Activated T-cell treated with anti-CD3 and anti-CD28 coated beads, Interleukin-2, amount 50 U/mL, for 48 hours (primary cell): Measurements from ENCODE around the gene CHI3L2.

ENCODE experiments used
- DNase-seq, 2 experiments: peaks; one replicate each; pipeline ENCODE4 v3.0.0-alpha.2; 2020

CHI3L2 gene

GRCh38 chr1:111256988-111257658 lies 29.6 kb downstream of the CHI3L2 start:
- no peak for DNase-seq

- no peak for DNase-seq
Measured at GRCh38 chr1:111267801-111268508, 40.4 kb downstream of the CHI3L2 start.

- DNase-seq, result no peak
Measured at GRCh38 chr1:111269825-111270406, 42.4 kb downstream of the CHI3L2 start.

GRCh38 chr1:111270771-111271463 lies 43.4 kb downstream of the CHI3L2 start:
- DNase-seq, result peak; percentile 30 to 34

- no peak for DNase-seq
Measured at GRCh38 chr1:111271464-111271801, 43.9 kb downstream of the CHI3L2 start.

- no peak for DNase-seq
Measured at GRCh38 chr1:111272081-111272480, 44.6 kb downstream of the CHI3L2 start.

GRCh38 chr1:111274653-111275052 lies 47.1 kb downstream of the CHI3L2 start:
- no peak for DNase-seq

GRCh38 chr1:111275079-111275478 lies 47.6 kb downstream of the CHI3L2 start:
- DNase-seq, result peak; percentile 54 to 67

- no peak for DNase-seq
Measured at GRCh38 chr1:111275780-111276433, 48.4 kb downstream of the CHI3L2 start.

GRCh38 chr1:111279144-111279543 lies 51.6 kb downstream of the CHI3L2 start:
- DNase-seq, result peak in 1 of 2 experiments; percentile 26

- no peak for DNase-seq
Measured at GRCh38 chr1:111280267-111280666, 52.8 kb downstream of the CHI3L2 start.

- no peak for DNase-seq
Measured at GRCh38 chr1:111281411-111281810, 53.9 kb downstream of the CHI3L2 start.

- DNase-seq, result no peak
Measured at GRCh38 chr1:111283838-111284237, 56.3 kb downstream of the CHI3L2 start.

- DNase-seq, result no peak
Measured at GRCh38 chr1:111285879-111286278, 58.4 kb downstream of the CHI3L2 start.

GRCh38 chr1:111286912-111287311 lies 59.4 kb downstream of the CHI3L2 start:
- no peak for DNase-seq

- no peak for DNase-seq
Measured at GRCh38 chr1:111289371-111289770, 61.9 kb downstream of the CHI3L2 start.

GRCh38 chr1:111290104-111290503 lies 62.6 kb downstream of the CHI3L2 start:
- no peak for DNase-seq

- no peak for DNase-seq
Measured at GRCh38 chr1:111290630-111291029, 63.1 kb downstream of the CHI3L2 start, which contains the start of gene CHIA. Gene CHIA (plus strand): TSS chr1:111290851. CDS start chr1:111310468, 19,617 bp downstream.
